H9 (cell line): ENCODE results near the gene ZMYND11. TPM values are rescaled to one million over a fixed set of nuclear protein-coding genes. Genes with fewer than 3 reads are reported as not detected.

ENCODE experiments used
- DNase-seq: peaks from one replicate; pipeline ENCODE4 v3.0.0-alpha.2; 2017
- H2AFZ ChIP-seq: one replicate; pipeline ENCODE4 v1.6.1; 2013; ENCODE audit warnings: mild to moderate bottlenecking, low read length, control low read depth, moderate library complexity
- H2AK5ac ChIP-seq: 2 replicates; pipeline ENCODE4 v1.6.1; 2013; ENCODE audit warnings: low read length, control low read depth, mixed read lengths; ENCODE audit not compliant: insufficient read length
- H2BK120ac ChIP-seq: one replicate; pipeline ENCODE4 v1.6.1; 2013; ENCODE audit warnings: low read depth, mild to moderate bottlenecking, low read length, control low read depth, inconsistent platforms; ENCODE audit not compliant: poor library complexity, severe bottlenecking
- H2BK12ac ChIP-seq: 2 replicates; pipeline ENCODE4 v1.6.1; 2013; ENCODE audit warnings: low read length, control low read depth, mixed read lengths, low read depth; ENCODE audit not compliant: insufficient read length
- H2BK15ac ChIP-seq: 2 replicates; pipeline ENCODE4 v1.6.1; 2013; ENCODE audit warnings: low read depth, low read length, control low read depth
- H2BK20ac ChIP-seq: one replicate; pipeline ENCODE4 v1.6.1; 2013; ENCODE audit warnings: low read depth, mild to moderate bottlenecking, low read length, control low read depth, inconsistent platforms; ENCODE audit not compliant: poor library complexity, severe bottlenecking
- H2BK5ac ChIP-seq: 2 replicates; pipeline ENCODE4 v1.6.1; 2013; ENCODE audit warnings: low read length, control low read depth, mixed read lengths; ENCODE audit not compliant: insufficient read length
- H3K14ac ChIP-seq: 2 replicates; pipeline ENCODE4 v1.6.1; 2013; ENCODE audit warnings: low read length, control low read depth; ENCODE audit not compliant: insufficient read depth
- H3K18ac ChIP-seq: 2 replicates; pipeline ENCODE4 v1.6.1; 2013; ENCODE audit warnings: low read depth, mild to moderate bottlenecking, mixed read lengths, low read length, control low read depth; ENCODE audit not compliant: insufficient read length
- H3K23ac ChIP-seq: 2 replicates; pipeline ENCODE4 v1.6.1; 2013; ENCODE audit warnings: low read length, control low read depth, mixed read lengths, low read depth; ENCODE audit not compliant: insufficient read length
- H3K23me2 ChIP-seq: 2 replicates; pipeline ENCODE4 v1.6.1; 2013; ENCODE audit warnings: low read depth, mild to moderate bottlenecking, mixed read lengths, low read length, control low read depth; ENCODE audit not compliant: insufficient read length, poor library complexity, severe bottlenecking
- H3K27ac ChIP-seq: 2 replicates; pipeline ENCODE4 v1.5.1; 2013; ENCODE audit warnings: low read length, control low read depth, mixed read lengths, low read depth; ENCODE audit not compliant: insufficient read length
- H3K27me3 ChIP-seq: 2 replicates; pipeline ENCODE4 v1.6.1; 2013; ENCODE audit warnings: low read length, control low read depth, inconsistent platforms; ENCODE audit not compliant: insufficient read depth
- H3K4ac ChIP-seq: 2 replicates; pipeline ENCODE4 v1.6.1; 2013; ENCODE audit warnings: low read depth, mild to moderate bottlenecking, control low read depth, inconsistent platforms, low read length, moderate library complexity
- H3K4me1 ChIP-seq: 2 replicates; pipeline ENCODE4 v1.6.1; 2013; ENCODE audit warnings: low read length, control low read depth, inconsistent platforms; ENCODE audit not compliant: insufficient read depth
- H3K4me2 ChIP-seq: 2 replicates; pipeline ENCODE4 v1.6.1; 2013; ENCODE audit warnings: low read length, control low read depth, mixed read lengths; ENCODE audit not compliant: insufficient read length, insufficient read depth
- H3K56ac ChIP-seq: 2 replicates; pipeline ENCODE4 v1.6.1; 2013; ENCODE audit warnings: low read depth, mild to moderate bottlenecking, mixed read lengths, low read length, control low read depth; ENCODE audit not compliant: insufficient read length
- H3K79me1 ChIP-seq: 2 replicates; pipeline ENCODE4 v1.6.1; 2013; ENCODE audit warnings: low read depth, mild to moderate bottlenecking, moderate library complexity, low read length, control low read depth, inconsistent platforms; ENCODE audit not compliant: insufficient read depth, poor library complexity, severe bottlenecking
- H3K79me2 ChIP-seq: 2 replicates; pipeline ENCODE4 v1.6.1; 2013; ENCODE audit warnings: low read length, control low read depth, inconsistent platforms; ENCODE audit not compliant: insufficient read depth
- H3K9ac ChIP-seq: 2 replicates; pipeline ENCODE4 v1.6.1; 2013; ENCODE audit warnings: low read length, control low read depth, mixed read lengths; ENCODE audit not compliant: insufficient read length; ENCODE audit errors: extremely low read depth
- H3K9me3 ChIP-seq: one replicate; pipeline ENCODE4 v1.6.1; 2013; ENCODE audit warnings: low read depth, low read length, inconsistent platforms; ENCODE audit not compliant: control insufficient read depth
- H3T11ph ChIP-seq: one replicate; pipeline ENCODE4 v1.6.1; 2013; ENCODE audit warnings: mild to moderate bottlenecking, low read length, control low read depth, inconsistent platforms
- H4K20me1 ChIP-seq: one replicate; pipeline ENCODE4 v1.6.1; 2013; ENCODE audit not compliant: control insufficient read depth, insufficient read length, insufficient read depth
- H4K5ac ChIP-seq: 2 replicates; pipeline ENCODE4 v1.6.1; 2013; ENCODE audit warnings: low read depth, mild to moderate bottlenecking, mixed read lengths, low read length, control low read depth; ENCODE audit not compliant: insufficient read length
- H4K8ac ChIP-seq: replicated peaks from 2 replicates; pipeline ENCODE4 v1.6.1; 2013; ENCODE audit warnings: low read length, control low read depth, mixed read lengths, low read depth; ENCODE audit not compliant: insufficient read length
- H4K91ac ChIP-seq: 2 replicates; pipeline ENCODE4 v1.6.1; 2013; ENCODE audit warnings: low read depth, mild to moderate bottlenecking, moderate library complexity, mixed read lengths, low read length, control low read depth; ENCODE audit not compliant: insufficient read length
- H3K27ac Mint-ChIP-seq, 3 experiments: 2 replicates in 2 of 3; 3 replicates in 1 of 3; pipeline ENCODE4 v1.8.0; 2020 to 2021; ENCODE audit warnings: mixed read lengths in 3 of 3, mild to moderate bottlenecking in 1 of 3, moderate library complexity in 1 of 3
- H3K27me3 Mint-ChIP-seq: 2 replicates; pipeline ENCODE4 v1.8.0; 2021; ENCODE audit warnings: low read depth, mild to moderate bottlenecking, moderate library complexity, mixed read lengths
- H3K36me3 Mint-ChIP-seq, 3 experiments: 2 replicates in 2 of 3; 3 replicates in 1 of 3; pipeline ENCODE4 v1.8.0; 2020 to 2021; ENCODE audit warnings: low read depth in 3 of 3, mixed read lengths in 3 of 3; ENCODE audit not compliant: insufficient read depth in 1 of 3
- H3K4me1 Mint-ChIP-seq, 2 experiments: 2 replicates each; pipeline ENCODE4 v1.8.0; 2020; ENCODE audit warnings: mixed read lengths in 2 of 2
- H3K4me3 Mint-ChIP-seq, 2 experiments: 2 replicates in 1 of 2; 3 replicates in 1 of 2; pipeline ENCODE4 v1.8.0; 2020 to 2021; ENCODE audit warnings: mild to moderate bottlenecking in 2 of 2, mixed read lengths in 2 of 2, moderate library complexity in 1 of 2
- H3K9me3 Mint-ChIP-seq, 2 experiments: 2 replicates in 1 of 2; 3 replicates in 1 of 2; pipeline ENCODE4 v1.8.0; 2020; ENCODE audit warnings: mild to moderate bottlenecking in 2 of 2, mixed read lengths in 2 of 2, moderate library complexity in 1 of 2
- WGBS: extraction: QIAGEN DNeasy Blood & Tissue Kit; methylation state at CpG from one replicate; pipeline ENCODE4 v1.1.7; 2013; ENCODE audit warnings: missing lambda C conversion rate, low lambda C conversion rate, mixed read lengths; ENCODE audit not compliant: insufficient read length; ENCODE audit errors: extremely low coverage; 5-methylcytosine and 5-hydroxymethylcytosine counted together
- total RNA-seq: library from RNA; stranded (reverse); gene quantifications from 2 replicates; pipeline ENCODE4 v1.2.1, GENCODE V29; 2021
- TF ChIP-seq, protein P1 (sequence below): fragments of 200-600 bp; sonication (generic); conservative IDR thresholded peaks from 3 replicates; pipeline ENCODE4 v1.8.0; 2021; ENCODE audit warnings: antibody characterized with exemption, mild to moderate bottlenecking

ZMYND11 gene
- total RNA-seq, 1 experiment from 2014 or later, result 33.7 TPM

GRCh38 chr10:135601-136464, 578 bp downstream of the ZMYND11 start:
- Histone ChIP-seq H4K91ac (no peak overlapping the region), H2AK5ac (no peak overlapping the region), H3K23ac (no peak overlapping the region), H3T11ph (no peak overlapping the region), H3K9ac (peak overlapping the region; percentile 49), H3K14ac (peak overlapping the region; percentile 95), H4K8ac (no peak overlapping the region), H3K23me2 (peaks cover 14% of the 10 kb centered on the region), H2BK20ac (no peak overlapping the region), H2AFZ (no peak overlapping the region), H2BK120ac (no peak overlapping the region), H3K4ac (no peak overlapping the region; the same call in 1 of the 2 replicates), H3K4me2 (peak overlapping the region; percentile 88), H2BK5ac (no peak overlapping the region), H3K56ac (no peak overlapping the region), H3K27ac (no peak overlapping the region), H3K79me2 (peaks cover 8% of the 10 kb centered on the region; the same call in 1 of the 2 replicates), H3K79me1 (no peaks in the 10 kb centered on the region), H3K18ac (peak overlapping the region; percentile 89), H2BK15ac (no peak overlapping the region), H4K20me1 (no peaks in the 10 kb centered on the region), H3K27me3 (peaks cover 3% of the 10 kb centered on the region; the same call in 1 of the 2 replicates), H2BK12ac (no peak overlapping the region), H3K4me1 (peaks cover 5% of the 10 kb centered on the region; the same call in 1 of the 2 replicates), H4K5ac (no peak overlapping the region), H3K9me3 (no peaks in the 10 kb centered on the region)
- Mint-ChIP-seq H3K4me1 (peaks cover 28 to 30% of the 10 kb centered on the region in 2 experiments), H3K27me3 (peaks cover 19% of the 10 kb centered on the region), H3K4me3 (peak overlapping the region; percentile 80 to 89), H3K9me3 (no peaks in the 10 kb centered on the region; a peak in 1 of 5 replicates), H3K36me3 (peaks cover 0 to 2% (median 0%) of the 10 kb centered on the region in 3 experiments; a peak in 2 of 7 replicates), H3K27ac (peak overlapping the region in 1 of 3 experiments; percentile 80; a peak in 2 of 7 replicates)
- TF ChIP-seq, protein P1, sequence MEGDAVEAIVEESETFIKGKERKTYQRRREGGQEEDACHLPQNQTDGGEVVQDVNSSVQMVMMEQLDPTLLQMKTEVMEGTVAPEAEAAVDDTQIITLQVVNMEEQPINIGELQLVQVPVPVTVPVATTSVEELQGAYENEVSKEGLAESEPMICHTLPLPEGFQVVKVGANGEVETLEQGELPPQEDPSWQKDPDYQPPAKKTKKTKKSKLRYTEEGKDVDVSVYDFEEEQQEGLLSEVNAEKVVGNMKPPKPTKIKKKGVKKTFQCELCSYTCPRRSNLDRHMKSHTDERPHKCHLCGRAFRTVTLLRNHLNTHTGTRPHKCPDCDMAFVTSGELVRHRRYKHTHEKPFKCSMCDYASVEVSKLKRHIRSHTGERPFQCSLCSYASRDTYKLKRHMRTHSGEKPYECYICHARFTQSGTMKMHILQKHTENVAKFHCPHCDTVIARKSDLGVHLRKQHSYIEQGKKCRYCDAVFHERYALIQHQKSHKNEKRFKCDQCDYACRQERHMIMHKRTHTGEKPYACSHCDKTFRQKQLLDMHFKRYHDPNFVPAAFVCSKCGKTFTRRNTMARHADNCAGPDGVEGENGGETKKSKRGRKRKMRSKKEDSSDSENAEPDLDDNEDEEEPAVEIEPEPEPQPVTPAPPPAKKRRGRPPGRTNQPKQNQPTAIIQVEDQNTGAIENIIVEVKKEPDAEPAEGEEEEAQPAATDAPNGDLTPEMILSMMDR, result no peak
- WGBS, result no CpG with 5 or more reads among the region's 112 CpGs
- peak; percentile 55 for DNase-seq
